SK-N-SH treated with all-trans-retinoic acid at 6 μM for 48 hours (cell line): ENCODE results near the gene ZNF771.

Experiments
- GLIS3 ChIP-seq: fragments of 250-450 bp; sonication (Bioruptor Pico); IDR thresholded peaks from 2 replicates; pipeline ENCODE4 v1.5.0; 2020; ENCODE audit warnings: mild to moderate bottlenecking, moderate library complexity
- PATZ1 ChIP-seq: fragments of 250-450 bp; sonication (Bioruptor Pico); IDR thresholded peaks from 2 replicates; pipeline ENCODE4 v1.8.0; 2020; ENCODE audit warnings: mild to moderate bottlenecking, moderate library complexity, borderline replicate concordance
- TCF4 ChIP-seq: fragments of 250-450 bp; sonication (Bioruptor Pico); IDR thresholded peaks from 2 replicates; pipeline ENCODE4 v1.8.0; 2021; ENCODE audit warnings: mild to moderate bottlenecking, moderate library complexity, borderline replicate concordance
- ZC3H10 ChIP-seq: fragments of 250-450 bp; sonication (Bioruptor Pico); IDR thresholded peaks from 2 replicates; pipeline ENCODE4 v1.5.1; 2021; ENCODE audit warnings: mild to moderate bottlenecking, moderate library complexity
- ZFP3 ChIP-seq: fragments of 250-450 bp; sonication (Bioruptor Pico); IDR thresholded peaks from 2 replicates; pipeline ENCODE4 v1.5.0; 2020; ENCODE audit warnings: mild to moderate bottlenecking, moderate library complexity
- ZNF8 ChIP-seq: fragments of 450-650 bp; formaldehyde crosslinking; IDR thresholded peaks from 2 replicates; pipeline ENCODE4 v1.5.0; 2020; ENCODE audit warnings: mild to moderate bottlenecking, moderate library complexity

GRCh38 chr16:30382111-30382881, 25.1 kb upstream of the ZNF771 start, which contains the start of gene SEPTIN1:
- TF ChIP-seq ZC3H10 (no peak), GLIS3 (CRISPR knock-in tag) (no peak), TCF4 (CRISPR knock-in tag) (no peak), PATZ1 (CRISPR knock-in tag) (no peak), ZNF8 (CRISPR knock-in tag) (no peak), ZFP3 (CRISPR knock-in tag) (no peak)
